Stimulated activated CD8-positive, alpha-beta memory T cell treated with anti-CD3 and anti-CD28 coated beads, Interleukin-4, amount 100 ng/mL, for 48 hours (primary cell): ENCODE measurements around the gene LRFN2.
A peak's percentile ranks its signal among the peaks of the same experiment; 100 is the strongest.

Experiments used
- DNase-seq: peaks from one replicate; pipeline ENCODE4 v3.0.0-alpha.2; 2020

The LRFN2 gene

GRCh38 chr6:40509716-40510260, 77.4 kb downstream of the LRFN2 start:
- no peak for DNase-seq

GRCh38 chr6:40509086-40509485, 78.1 kb downstream of the LRFN2 start:
- no peak for DNase-seq

DNA sequence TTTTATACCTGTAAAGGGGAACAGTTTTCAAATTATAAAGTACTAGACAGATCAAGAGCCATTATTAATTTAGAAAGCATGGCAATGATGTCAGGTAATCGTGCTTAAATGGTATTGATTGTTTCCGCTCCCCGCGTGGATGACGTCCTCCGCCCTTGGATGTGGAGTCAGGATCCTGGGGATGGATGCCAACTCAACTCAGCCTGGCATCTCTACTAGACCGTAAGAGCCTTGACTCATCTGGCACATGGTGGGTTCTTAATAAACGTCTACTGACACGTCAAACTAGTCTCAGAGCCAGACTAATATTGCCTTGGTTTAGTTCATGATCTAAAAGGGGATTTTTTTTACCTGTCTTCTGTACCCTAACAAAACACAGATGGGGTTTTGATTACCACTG, 80.2 kb downstream of the LRFN2 start:
- DNase-seq, result no peak

DNA sequence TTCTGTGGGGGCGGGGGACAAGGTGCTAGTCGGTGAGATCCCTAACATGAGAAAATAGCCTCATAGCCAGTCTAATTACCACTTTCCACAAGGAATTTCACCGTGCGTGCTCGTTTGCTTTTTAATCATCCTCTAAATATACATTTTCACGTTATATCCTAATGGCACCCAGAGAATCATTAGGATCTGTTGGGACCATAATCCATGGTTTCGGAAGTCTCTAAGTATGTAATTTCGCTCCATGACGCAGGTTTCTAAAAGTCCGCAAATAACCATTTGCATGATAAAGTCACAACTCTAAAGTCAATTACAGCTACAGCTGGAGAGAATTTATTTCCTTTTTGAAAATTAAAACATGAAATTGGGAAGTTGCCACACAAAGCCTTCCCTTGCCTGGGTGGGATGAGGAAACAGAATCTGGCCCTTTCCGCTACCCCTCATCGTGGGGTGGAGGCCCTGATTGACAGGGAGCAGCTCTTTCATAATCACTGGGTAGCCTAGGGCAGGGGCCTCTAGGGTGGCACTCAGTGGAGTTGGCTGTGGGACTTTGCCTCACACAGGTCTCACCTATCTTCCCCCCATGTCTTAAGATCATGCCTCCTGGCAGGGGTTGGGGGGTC, 81.9 kb downstream of the LRFN2 start:
- DNase-seq, result no peak

GRCh38 chr6:40504274-40504673, 82.9 kb downstream of the LRFN2 start:
- no peak for DNase-seq

GRCh38 chr6:40500227-40500626, 86.9 kb downstream of the LRFN2 start:
- DNase-seq, result no peak

GRCh38 chr6:40499215-40499614, 87.9 kb downstream of the LRFN2 start:
- DNase-seq, result no peak

- no peak for DNase-seq
Observed at GRCh38 chr6:40498148-40498547, 89.0 kb downstream of the LRFN2 start.

DNA sequence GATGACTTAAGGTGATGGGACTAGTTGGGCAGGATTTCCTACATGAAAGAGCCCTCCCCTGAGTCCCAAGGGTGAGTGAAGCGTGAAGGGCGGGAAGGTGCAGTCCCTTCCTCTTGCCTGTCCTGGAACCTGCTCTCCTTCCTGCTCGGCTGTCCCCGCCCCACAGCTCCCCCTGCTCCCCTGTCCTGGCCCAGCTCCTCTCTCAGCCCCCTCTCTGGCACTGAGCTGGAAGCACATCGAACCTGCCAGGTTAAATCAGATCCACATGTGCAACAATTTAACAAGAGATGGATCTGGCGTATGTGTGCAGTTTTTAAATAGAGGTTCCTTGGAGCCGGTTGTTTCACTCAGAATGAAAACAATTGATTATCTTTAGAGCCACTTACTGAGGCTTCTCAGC, 95.0 kb downstream of the LRFN2 start:
- no peak for DNase-seq

DNA sequence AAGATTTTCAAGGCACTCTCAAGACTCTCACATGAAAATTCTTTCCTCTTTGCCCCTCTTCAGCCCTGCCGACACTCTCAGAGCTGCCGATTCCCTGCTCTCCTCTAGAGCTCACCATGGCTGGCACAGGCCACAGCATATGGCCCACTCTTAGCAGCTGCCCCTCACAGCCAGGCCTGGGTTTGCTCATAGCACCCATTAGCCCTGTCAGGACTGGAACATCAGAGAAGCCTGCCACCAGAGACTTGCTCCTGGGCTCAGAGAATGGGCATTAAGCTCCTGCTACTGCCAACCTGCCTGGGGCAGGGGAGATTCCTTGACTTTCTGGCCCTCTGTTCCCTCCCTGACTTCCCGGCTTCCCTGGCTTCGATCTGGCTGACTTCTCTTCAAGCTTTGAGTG, 96.7 kb downstream of the LRFN2 start:
- DNase-seq, result no peak

- DNase-seq, result no peak
Observed at GRCh38 chr6:40489798-40490197, 97.4 kb downstream of the LRFN2 start.

DNA sequence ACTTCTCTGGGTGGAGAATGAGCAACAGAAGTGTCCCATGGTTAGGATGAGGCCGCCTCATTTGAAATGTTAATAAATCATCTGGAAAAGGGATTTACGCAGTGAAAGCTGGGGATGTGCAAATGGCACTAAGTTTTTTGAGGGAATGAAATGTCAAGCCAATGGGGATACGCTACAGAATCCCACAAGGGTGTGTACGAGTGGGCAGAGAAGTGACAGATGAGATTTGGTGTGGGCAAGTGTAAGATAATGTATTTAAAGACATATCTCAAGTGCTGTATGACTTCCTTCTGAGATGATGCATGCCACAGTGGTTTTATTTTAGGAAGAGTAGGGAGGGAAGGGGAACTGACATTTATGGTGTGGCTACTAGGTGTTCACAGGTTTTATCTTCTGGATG, 100.6 kb downstream of the LRFN2 start:
- DNase-seq, result no peak

DNA sequence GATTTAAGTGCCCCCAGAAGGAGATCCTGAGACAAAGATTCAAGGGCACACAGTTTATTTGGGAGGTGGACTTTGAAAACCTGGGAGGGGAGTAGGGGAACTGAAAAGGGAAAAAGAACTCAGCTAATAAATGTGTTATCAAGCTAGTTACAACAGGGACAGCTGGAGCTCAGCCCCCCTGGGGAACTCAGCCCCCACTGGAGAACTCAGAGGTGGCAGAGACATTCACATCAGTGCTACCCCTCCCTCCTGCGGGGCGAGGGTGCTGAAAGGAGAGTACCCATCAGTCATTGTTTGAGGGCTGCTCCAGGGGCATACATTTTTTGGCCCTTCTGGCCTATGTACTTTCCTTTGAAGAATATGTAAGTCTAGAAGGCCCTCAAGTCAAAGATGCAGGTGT, 101.4 kb downstream of the LRFN2 start:
- no peak for DNase-seq

GRCh38 chr6:40485300-40485699, 101.9 kb downstream of the LRFN2 start:
- no peak for DNase-seq

- no peak for DNase-seq
Observed at GRCh38 chr6:40484066-40484465, 103.1 kb downstream of the LRFN2 start.

DNA sequence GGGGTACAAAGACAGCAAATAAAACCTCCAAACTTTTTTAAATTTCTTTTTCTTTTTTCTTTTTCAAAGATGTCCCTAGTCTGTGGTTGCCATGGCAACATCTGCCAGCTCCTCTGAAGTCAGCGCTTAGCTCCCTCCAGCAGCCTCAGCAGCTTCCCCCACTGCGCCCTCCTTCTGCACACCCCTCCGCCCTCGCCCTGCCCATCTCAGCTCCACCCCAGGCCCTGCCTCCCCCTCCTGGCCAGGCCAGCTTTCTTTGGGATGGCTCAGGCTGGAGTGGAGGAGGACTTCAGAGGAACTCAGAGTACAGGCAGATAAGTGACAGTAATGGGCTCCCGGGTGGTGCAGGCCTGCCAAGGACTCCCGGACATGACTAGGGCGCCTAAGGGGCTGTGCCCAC, 104.6 kb downstream of the LRFN2 start:
- DNase-seq, result no peak

- no peak for DNase-seq
Observed at GRCh38 chr6:40480678-40481077, 106.5 kb downstream of the LRFN2 start.

GRCh38 chr6:40479706-40480105, 107.5 kb downstream of the LRFN2 start:
- DNase-seq, result no peak

DNA sequence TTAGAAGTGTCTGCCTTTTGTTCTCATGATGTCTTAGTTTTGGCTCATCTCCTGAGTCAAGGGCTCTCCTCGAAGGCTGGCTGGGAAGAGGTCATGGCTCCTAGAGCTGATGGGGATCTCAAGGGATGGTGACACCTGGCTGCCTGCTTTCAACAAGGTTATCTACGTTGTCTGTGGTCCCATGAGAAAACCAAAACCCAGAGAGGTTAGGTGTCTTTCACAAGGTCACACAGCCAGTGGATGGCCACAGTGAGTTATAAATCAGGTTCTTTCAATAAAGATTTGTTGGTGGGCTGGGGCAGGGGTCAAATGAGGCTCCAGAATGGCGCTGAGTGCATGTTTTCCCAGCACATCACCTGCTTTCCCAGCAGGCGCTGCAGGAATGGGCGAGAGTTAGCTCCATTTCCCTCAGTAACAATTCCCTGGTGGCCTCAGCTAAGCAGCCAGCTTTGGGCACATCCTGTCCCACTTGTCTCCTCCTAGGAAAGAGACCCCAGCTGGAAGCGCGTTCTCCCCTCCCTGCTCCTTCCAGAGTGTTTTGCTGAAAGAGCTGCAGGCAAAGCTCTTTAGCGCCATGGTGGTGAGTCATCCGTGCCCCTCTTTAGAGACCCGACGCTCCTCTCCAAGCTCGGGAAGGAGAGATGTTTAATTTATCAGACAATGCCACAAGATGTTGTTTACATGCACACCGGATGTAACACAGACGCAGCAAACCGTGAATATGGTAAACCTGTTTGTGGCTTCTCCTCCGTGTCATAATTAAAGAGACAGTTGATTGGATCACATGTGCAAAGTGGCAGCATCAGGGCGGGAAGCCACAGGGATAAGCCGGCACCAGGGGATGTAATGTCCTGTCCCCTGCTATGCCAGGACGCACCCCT, 109.7 kb downstream of the LRFN2 start:
- DNase-seq, result peak; percentile 24

DNA sequence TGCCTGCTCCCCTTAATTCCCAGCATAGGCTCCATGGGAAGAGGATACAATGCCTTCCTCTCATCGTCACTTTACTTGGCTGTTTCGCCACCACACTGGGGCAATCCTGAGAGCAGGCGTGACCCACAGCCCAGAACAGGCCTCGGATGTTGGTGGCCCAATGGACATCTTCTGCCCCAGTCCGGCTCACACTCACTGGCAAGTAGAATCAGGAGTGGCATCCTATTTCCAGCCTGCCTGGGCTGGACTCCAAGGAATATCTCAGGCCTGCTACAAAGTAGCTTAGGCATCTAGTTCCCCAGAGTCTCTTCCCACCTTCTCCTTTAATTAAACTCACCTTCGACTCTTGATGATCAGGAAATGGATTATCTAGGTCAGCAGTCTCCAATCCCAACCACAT, 110.5 kb downstream of the LRFN2 start:
- DNase-seq, result no peak

DNA sequence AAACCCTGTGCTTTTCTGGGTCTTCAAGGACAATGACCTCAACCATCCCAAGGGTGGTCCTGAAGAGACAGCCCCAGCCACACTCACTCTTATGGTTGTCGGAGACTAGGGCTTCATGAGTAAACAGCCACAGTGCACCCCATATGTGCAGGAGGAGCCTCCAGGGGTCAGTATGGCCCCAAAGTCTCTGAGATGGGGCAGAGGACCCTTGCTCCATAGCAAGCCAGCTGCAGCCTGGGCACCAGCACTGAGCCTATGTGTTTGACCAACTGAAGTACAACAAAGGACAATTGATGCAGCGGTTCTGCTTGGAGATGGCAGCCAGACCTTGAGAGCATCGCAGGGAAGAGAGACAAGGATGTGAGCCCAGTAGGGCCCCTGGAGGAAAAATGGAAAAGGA, 112.2 kb downstream of the LRFN2 start:
- DNase-seq, result no peak

DNA sequence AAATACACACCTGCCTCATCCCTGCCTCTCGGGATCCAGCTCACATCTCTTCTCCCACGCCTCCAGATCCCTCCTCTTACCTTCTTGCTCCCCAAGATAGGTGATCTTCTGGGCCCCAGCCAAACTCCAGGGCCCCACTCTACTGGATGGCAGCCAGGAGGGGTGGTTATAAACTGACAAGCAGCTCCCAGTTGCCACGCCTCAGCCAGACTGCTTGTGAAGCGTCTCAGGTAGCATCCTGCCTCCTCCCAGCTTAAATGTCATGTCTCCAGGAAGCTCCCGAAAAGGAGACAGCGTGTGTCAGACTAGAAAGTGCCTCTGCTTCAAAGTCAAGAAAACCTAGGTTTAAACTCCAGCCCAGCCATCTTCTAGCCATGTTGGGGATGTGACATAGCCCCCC, 114.1 kb downstream of the LRFN2 start:
- DNase-seq, result no peak

DNA sequence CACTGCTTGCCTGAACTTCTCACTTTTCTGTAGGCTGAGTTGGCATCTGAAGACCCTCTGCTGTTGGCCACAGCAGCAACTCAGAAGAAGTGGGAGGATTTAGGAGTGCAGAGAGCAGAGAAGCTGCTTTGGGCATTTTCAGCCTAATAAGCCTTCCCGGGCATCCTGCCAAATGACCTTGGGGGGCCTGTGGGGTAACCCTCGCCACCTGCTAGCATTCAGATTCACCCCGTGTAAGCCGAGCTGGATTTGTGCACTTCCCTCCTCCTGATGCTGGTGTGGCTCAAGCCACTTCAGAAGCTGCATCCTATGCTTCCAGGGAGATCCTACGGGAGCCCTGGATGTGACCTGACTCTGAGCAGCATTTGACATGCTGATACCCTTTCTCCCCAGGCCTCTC, 114.8 kb downstream of the LRFN2 start:
- DNase-seq, result no peak

DNA sequence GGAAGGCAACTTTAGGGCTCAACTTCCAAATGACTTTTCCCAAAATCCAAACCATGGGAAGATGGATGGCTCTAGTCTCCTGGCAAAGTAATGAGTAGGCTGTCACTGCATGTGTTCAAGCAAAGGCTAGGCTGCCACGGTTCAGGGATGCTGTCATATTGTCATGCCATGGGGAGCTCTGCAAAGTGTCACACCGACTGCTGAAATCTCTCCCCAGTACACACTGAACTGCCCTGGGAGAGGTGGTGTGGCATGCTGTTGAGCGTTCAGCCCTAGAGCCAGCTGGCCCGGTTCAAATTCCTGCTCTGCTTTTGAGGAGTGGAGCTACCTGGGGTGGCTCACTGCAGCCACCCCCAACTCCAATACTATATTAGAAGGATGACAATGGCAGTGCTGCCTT, 115.9 kb downstream of the LRFN2 start:
- no peak for DNase-seq
